DMS79 treated with DMSO at 0.1 percent for 48 hours (cell line): ENCODE measurements around the gene GATAD2B.

ENCODE experiments used
- DNase-seq: peaks from one replicate; lab custom pipeline; 2025; lab: John Stamatoyannopoulos, UW

The GATAD2B gene

DNA sequence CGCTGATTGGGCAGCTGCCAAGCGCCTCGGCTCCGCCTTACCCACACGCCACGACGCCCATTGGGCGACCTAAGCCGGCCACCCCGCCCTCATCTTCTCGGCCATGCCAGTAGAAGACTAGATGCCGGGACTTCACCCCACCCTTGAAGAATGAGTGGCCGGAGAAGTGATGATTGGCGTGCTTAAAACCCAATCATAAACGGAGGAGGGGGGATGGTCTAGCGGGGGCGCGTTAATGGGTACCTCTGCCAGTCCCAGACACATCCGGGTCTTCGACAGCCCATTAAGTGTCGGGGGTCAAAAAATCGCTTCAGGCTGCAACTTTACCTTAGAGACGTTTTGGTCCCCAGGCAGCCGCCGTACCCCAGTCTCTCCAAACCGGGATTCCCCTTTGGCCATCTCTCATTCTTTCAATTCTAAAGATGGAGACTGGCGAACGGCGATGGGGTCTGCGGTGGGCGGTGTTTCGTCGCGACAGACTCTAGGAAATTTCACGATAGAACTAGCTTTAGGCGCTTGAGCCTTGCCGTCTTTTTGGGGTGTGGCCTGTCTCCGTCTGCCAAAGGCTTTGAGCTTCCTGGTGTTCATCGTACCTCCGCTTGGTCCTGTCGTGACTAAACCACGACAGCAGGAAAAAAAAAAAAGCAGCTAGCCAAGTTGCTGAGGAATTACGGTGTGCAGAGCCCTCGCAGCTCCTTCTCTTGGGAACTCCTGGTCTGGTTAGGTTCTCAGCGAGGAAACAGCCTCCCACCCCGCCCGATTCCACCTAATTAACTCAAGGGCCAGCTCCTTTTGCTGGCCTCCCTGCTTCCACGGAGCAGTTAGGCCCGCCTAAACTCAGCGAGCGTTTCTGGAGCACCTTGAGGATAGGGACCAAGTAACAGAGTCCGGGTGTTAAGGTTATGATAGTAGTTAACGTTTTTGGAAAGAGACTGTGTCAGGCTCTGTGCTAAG is at the start of gene GATAD2B:
GATAD2B (minus strand) TSS at position 1 of the 954 bp plus-strand sequence. CDS start 94,625 bp downstream, outside the sequence.
- DNase-seq: peak; percentile 99

DNA sequence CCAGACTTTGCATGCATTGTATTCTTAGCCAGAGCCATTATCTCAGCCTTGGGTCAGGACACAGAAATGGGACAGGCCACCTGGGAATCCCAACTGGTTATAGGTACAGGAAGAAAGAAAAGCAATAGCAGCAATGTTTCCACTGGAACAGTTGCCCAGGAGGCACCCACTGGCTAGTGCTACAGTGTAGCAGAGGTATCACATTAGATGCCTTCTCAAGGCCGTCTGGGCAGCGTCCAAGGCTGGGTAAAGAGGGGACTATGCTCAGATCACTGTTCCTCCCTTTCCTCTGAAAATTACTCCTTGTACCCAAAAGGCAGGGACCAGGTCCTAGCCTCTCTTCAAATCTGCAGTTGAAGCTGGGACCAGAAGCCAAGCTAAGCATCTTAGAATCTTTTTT is 47.6 kb upstream of the GATAD2B start:
- no peak for DNase-seq

DNA sequence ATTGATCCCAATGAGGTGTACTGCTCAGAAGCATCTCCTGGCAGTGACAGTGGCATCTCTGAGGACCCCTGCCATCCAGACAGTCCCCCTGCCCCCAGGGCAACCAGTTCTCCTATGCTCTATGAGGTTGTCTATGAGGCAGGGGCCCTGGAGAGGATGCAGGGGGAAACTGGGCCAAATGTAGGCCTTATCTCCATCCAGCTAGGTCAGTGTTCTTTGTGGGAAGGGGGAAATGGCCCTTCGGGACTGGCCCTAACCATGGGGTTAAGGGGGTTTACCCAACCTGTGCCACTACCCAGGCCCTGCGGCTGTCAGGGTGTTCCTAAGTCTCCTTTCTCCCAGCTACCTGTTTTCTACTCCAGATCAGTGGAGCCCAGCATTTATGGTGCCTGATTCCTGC is 46.2 kb upstream of the GATAD2B start:
- DNase-seq: no peak

DNA sequence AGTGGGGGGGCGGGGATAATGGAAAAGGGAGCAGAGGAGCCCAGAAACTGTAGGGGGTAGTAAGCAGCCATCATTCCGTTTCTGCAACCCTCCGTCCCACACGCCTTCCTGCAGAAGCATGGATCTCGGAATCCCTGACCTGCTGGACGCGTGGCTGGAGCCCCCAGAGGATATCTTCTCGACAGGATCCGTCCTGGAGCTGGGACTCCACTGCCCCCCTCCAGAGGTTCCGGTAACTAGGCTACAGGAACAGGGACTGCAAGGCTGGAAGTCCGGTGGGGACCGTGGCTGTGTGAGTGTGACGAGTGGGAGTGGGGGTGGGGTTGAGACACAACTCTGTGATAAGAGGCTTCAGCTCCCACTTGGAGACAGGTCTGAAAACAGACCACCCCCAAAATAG is 45.6 kb upstream of the GATAD2B start:
- DNase-seq: no peak

DNA sequence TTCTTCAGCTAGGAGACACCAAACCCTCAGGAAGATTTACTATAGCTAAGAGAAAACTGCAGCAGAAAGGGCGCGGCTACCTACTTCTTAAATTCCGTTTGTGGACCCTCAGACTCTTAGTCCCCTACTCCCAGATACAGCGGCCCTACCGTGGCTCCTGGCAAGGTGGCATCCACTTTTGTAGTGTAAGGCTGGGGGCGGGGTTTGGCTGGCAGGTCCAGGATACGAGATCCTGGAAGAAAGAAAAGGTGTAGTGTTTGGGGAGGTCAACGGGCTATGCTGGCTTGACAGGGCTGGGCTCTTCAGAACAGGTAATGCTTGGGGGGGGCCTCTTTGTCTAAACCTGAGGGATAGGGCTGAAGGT is 45.2 kb upstream of the GATAD2B start:
- no peak for DNase-seq

DNA sequence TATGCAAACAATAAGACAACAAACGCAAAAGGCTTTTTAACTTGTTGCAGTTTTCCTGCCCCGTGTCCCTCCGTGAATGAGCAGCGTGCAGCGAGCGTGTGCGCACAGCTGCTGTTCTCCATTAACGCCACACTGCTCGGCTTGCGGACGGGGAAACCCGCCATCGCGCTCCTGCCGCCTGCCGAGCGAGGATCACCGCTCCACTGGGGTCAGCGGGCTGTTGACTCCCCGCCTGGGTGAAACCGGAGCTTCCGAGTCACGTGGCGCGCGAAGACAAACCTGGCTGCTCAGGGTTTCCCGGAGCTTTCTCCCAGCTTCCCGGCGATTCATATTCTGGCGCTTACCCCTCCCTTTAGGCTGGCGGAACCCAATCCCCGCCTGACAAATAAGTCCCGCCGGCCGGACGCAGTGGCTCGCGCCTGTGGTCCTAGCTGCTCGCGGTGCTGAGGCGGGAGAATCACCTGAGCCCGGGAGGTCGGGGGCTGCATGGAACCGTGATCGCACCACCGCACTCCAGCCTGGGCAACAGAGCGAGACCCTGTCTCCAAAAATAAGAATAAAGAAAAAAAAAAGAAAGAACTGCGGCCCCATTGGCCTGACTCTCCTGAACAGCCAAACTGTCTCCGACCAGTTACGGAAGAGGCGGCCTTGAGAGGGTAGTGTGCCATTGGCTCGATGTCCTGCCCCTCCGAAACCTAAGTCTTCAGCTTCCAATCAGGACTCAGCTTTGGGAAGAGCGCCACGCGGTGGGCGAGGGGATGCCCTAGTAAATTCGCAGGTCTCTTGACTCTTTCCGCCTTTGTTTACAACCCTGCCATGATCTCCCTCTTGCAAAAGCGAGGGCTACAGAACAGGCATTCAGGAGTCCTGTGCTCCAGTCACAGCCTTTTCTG is 44.6 kb upstream of the GATAD2B start, which contains the start of gene CREB3L4:
CREB3L4 (plus strand) TSS at position 796 of the 893 bp plus-strand sequence. CDS start 624 bp downstream, outside the sequence.
- DNase-seq: peak; percentile 99

DNA sequence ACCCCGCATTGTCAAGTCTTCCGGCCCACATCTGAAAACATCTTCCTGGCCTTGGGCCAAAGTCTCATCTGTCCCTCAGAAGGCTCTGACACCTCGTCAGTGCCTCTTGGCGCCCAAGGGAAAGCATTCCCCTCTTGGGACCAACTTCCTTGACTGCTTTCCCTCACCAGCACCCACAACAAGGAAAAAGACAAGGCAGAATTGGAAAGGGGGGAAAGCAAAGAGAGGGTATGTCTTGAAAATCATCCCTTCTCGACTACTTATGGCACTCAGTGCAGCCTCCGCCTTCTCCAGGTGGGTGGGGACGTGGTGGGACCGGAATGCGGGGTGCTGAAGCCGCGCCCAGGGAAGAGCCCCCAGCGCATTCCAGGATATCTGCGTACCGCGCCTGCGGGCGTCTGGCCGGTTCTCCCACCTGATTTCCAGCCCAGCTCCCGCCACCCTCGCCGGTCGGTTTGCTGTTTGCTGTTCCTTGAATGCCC is 41.1 kb upstream of the GATAD2B start:
- peak; percentile 68 for DNase-seq

DNA sequence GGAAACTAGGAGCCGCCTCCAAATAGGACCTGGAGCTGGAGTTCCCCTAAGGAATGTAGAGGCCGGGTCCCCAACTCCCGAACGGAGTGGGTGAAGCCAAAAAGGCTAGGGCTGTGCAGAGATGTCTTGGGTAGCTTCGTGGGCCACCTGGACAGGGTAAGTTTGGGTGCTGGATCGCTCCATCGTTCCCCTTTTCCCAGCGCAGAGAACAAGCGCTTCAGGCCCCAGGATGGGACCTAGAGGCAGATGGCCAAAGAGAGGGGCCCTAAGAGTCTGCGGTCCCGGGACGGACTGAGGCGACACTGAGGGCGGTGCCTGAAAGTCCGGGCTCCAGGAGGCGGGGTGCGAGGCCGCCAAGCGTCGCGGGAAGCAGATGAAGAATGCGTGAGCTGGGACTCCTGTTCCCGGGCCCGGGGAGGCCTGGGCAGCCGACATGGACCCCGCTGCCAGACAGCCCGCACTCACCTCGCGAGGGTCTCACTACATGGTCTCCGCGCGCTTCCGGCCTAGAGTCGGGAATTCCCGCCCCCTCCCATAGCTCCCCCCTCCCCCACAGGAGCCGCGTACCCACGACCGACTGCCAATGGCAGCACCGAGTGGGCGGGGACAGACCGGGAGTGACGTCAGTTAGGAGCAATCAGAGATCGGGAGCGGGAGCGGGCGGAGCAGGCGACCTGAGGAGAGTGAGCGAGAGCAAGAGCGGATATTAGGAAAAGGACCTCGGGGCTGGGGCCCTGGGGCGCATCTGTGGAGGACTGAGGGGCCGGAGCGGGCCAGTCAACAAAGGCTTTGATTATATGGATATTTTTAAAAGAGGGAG is 40.5 kb upstream of the GATAD2B start, which contains the start of gene SLC39A1:
SLC39A1 (minus strand) TSS at position 508 of the 820 bp plus-strand sequence. CDS start 822 bp downstream, outside the sequence.
- peak; percentile 98 for DNase-seq

DNA sequence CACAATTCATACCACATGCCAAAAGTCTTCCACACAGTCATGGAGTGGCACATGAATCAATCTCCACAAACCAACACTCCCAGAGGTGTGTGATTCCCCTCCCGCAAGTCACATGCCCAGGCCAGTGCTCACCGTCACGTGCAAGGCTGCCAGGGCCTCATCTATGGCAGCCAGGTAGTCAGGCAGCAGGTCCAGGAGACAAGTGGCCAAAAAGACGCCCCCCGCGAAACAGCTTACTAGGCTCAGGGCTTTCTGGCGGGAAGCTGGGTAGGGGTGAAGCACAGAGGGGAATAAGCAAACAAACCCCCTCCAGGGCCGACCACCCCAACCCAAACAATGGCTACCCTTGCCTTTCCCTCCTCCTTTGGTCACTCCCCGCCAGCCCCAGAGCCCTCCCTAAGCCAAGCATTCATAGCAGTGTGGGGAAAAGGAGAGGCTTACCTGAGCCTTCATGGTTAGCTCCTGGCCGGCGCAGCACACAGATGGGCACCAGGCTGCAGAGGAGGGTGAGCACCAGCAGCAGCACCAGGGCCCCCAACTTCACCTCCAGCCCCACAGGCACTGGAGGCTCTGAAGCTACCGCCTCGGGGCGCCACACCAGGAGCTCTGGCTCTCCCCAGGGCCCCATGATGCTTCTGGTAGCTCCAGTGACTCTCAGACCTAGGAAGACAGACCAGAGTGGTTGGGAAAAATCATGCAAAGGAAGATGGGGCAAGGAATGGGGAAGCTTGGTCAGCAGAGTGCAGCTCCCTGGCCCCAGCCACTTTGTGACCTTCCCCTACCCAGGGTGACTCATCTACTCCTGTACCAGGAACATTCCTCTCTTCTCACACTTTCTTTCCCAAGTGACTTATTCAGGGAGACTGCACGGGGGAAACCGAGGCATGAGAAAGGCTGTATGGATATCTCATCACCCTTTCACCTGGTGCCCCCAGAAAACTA is 39.6 kb upstream of the GATAD2B start:
- DNase-seq: no peak

DNA sequence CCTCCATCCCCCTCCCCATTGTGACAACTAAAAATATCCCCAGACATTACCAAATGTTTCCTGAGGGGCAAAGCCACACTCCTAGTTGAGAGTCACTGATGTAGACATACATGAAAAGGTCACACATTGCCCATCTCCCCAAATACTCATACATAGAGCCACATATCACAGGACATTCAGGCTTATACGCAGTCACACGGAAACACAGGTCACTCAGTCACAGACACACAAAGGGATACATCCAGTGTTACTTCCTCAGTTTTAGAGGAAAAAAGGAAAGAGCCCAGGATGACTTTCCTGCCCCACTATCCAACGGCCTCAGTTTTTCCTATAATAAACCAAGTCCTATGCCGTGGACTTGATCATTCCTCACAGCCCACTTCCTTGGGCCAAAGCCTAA is 38.6 kb upstream of the GATAD2B start:
- no peak for DNase-seq

DNA sequence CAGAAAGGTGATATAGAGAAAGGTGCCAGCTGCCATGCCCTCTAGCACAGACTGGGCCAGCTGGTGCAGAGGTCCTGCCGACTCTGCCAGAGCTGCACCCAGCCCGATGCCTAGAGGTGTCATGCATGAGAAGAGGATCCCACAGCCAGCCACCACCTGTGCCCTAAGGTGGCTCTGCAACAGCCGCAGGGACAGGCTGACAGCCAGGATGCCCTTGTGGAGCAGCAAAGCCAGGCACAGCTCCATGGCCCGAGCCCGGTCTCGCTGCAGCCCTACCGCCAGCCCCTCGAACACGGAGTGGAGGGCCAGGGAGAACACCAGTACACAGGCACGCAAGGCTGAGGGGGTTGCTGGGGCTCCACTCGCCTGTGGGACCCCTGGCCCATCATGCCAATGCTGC is 37.4 kb upstream of the GATAD2B start:
- no peak for DNase-seq

DNA sequence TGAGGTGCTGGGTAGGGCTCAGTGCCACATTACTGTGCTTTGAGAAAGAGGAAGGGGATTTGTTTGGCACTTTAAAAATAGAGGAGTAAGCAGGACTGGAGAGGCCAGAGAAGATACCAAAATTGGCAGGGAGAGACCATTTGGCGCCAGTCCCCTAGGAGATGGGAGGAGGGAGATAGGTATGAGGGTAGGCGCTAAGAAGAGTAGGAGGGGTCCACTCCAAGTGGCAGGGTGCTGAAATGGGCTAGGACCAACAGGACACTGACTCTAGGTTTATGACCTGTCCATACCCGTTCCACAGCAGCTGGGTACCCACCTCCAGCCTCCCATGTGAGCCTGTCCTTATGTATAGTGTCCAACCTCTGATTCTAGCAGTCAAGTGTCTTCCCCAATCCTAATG is 36.7 kb upstream of the GATAD2B start:
- DNase-seq: no peak

DNA sequence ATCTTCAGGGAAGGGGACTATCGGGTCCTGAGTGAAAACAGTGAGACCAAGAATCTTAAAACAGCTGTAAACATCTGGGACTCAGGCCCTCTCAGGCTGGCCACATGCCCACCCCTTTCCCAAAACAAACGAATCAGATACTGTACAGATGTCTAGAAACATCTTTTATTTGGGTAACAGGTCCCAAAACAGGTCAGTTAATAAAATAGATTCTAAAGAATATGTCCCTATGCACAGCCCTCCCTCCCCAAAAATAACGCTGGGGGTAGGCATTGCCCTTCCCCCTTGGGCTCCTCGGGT is 36.1 kb upstream of the GATAD2B start:
- DNase-seq: no peak

DNA sequence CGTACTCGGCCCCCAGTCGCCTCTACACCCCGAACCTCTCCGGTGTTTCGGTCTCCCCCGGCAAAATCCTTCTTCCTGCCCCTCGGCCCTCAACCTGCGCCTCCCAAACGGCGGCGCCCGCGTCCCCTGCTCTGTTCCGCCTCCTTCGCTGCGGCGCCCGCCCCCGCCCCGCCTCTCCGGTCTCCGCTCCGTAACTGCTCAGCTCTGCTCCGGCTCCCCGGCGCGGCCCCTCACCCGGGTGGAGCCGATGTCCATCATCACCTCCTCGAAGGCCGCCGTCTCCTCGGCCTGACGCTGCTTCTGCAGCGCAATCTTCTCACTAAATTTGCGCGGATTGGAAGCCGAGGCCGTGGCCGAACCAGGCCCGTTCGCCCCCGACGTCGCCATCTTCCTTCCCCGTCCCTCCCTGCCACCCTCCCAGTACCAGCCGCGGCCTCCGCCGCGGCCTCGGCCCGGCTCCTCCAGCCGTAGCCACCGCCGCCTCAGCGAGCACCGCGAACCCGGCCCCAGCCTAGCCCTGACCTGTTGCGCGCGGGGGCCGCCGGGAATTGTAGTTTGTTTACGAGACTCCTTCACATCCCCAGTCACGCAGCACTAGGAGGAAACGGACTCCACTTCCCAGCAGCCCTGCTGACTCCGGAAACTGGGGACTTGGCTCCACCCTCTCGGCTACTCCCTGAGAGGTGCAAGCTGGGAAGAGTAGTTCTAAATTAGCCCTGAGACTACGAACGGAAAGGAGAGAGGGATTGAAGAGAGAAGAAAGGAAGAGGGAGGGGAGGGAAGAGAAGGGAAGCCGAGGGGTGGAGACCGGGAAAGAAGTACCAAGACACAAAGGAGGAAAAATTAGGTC is 35.6 kb upstream of the GATAD2B start, which contains the start of gene CRTC2:
CRTC2 (minus strand) TSS at position 502 of the 850 bp plus-strand sequence; CDS start at position 387, 115 bp downstream.
- DNase-seq: peak; percentile 98

DNA sequence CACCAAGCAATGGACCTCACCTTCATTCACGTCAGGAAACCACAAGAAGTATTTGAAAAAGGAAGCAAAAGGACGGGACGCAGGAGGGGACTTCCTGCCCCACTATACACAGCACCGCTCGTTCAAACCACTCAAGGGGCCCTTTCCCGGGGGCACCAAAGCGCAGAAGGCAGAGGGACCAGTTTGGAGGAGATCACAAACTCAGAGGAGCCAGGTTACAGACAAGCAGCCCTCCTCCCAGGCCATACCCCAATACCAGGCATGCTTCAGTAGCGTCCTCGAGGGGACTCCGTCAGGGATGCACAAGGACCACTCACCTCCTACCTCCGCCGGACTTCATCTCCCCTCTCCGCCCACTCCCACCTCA is 35.0 kb upstream of the GATAD2B start:
- peak; percentile 19 for DNase-seq

DNA sequence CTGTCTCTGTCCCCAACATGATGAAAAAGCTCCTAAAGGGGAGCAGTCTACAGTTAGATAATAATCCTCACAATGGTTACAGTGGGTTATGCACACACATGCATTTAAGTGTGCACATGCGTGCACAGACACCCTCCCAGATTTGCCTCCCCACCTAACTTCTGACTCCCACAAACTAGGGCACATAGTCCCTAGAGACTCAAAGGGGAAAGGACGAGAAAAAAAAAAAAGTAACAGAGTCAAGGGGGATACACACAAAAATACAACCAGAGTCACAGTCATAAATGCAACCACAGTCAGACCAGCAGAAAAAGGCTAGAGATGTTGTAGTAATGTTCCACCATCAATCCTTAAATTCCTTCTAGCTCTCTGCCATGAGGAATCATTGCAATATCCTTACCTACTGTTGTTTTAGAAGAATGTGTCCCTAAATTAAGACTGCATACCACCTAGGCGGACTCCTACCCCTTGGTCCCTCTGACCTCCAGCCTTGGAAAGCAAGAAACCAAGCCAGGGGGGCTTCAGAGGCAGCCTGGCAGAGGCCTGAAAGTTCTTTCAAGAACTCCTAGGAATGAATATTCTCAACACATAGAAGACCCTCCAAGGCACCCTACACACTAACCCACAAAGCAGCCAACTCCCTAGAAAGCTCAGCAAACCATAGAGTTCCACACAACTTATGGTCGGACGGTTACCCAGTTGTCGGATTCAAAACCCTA is 34.4 kb upstream of the GATAD2B start:
- DNase-seq: no peak

DNA sequence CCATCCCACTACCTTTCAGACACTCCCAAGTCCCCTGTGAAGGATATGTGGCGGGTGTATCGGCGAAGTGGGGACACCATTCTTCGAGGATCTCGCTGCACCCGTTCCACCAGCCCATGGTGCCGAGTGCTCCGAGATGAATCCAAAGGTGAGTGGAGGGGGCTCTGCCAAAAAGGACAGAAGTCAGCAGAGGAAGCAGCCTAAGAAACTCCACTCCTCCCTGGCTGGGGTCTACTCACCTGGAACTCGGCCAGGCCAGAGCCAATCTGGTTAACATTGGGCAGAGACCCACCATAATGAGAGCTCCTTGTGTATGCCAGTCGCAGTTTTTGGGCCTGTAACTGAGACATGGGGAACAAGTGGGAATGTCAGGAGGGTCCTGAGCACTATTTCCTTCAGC is 32.1 kb upstream of the GATAD2B start:
- DNase-seq: no peak

DNA sequence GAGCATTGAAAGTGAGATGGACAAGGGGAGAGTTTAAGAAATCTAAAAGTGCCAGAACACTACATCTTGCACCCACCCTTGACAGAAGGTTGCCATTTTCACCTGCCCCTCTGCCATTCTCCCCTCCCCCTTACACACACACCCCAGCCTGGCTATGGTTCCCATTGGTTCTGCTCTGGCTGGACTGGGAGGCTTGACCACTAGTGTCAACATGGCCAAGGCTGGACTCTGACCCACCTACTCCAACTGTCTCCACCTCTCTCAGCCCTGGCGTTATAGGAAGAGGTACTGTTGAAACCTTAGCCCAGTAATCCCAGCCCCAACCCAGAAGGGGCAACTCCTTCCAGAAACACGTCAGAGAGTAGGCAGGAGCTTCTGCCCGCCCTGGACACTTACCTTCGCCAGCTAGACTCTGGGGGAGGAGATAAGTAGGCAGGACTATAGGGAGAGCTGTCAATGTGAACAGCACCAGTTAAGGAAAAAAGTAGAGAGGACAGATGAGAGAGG is 31.1 kb upstream of the GATAD2B start:
- DNase-seq: no peak

DNA sequence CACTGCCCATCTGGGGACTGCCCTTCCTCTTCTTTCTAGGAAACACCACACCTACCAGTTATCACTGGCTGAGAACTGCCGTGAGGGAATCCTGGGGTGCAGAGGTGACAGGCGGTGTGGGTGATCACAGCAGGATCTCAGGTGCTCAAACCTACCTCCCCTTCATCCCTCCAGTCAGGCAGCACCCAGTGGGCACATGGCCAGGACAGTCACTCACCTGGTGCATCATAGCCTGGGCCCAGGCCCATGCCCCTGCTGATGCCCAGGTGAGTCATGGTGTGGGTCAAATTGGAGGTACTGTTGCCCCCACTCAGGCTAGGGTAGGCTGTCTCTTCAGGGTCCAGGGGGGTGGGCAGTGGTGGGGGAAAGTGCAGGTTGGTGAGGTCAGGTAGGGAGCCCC is 29.0 kb upstream of the GATAD2B start:
- DNase-seq: no peak
